ENCODE results near the gene DCAF11. TPM values are rescaled to one million over a fixed set of nuclear protein-coding genes. Genes with fewer than 3 reads are reported as not detected.

DCAF11 gene
- total RNA-seq, result 45.2 TPM

- DNase-seq, result peak; percentile 99
Measured at GRCh38 chr14:24114532-24115421, at the start of gene DCAF11, which contains the start of gene NRL. DCAF11 (plus strand) TSS chr14:24114777; CDS start chr14:24115595, 818 bp downstream. NRL (minus strand) TSS chr14:24114949; CDS start chr14:24082848, 32,101 bp downstream.

GRCh38 chr14:24064856-24065255, 49.7 kb upstream of the DCAF11 start:
- no peak for DNase-seq

- DNase-seq, result no peak
Measured at GRCh38 chr14:24065408-24065807, 49.2 kb upstream of the DCAF11 start.

- no peak for DNase-seq
Measured at GRCh38 chr14:24066496-24067132, 48.0 kb upstream of the DCAF11 start.

- DNase-seq, result no peak
Measured at GRCh38 chr14:24067133-24068082, 47.2 kb upstream of the DCAF11 start.

GRCh38 chr14:24068711-24069410, 45.7 kb upstream of the DCAF11 start:
- no peak for DNase-seq

GRCh38 chr14:24069411-24069735, 45.2 kb upstream of the DCAF11 start:
- DNase-seq, result no peak

- no peak for DNase-seq
Measured at GRCh38 chr14:24070285-24071143, 44.1 kb upstream of the DCAF11 start.

GRCh38 chr14:24071144-24071697, 43.4 kb upstream of the DCAF11 start, which contains the start of gene CPNE6:
CPNE6 (plus strand) TSS chr14:24071562; CDS start chr14:24072937, 1,375 bp downstream.
- no peak for DNase-seq

- no peak for DNase-seq
Measured at GRCh38 chr14:24071836-24072430, 42.6 kb upstream of the DCAF11 start.

- DNase-seq, result no peak
Measured at GRCh38 chr14:24072436-24072835, 42.1 kb upstream of the DCAF11 start.

- DNase-seq, result no peak
Measured at GRCh38 chr14:24072881-24073877, 41.4 kb upstream of the DCAF11 start.

GRCh38 chr14:24074625-24075484, 39.7 kb upstream of the DCAF11 start:
- DNase-seq, result no peak

GRCh38 chr14:24075485-24076301, 38.9 kb upstream of the DCAF11 start:
- no peak for DNase-seq

- no peak for DNase-seq
Measured at GRCh38 chr14:24076302-24076601, 38.3 kb upstream of the DCAF11 start.

GRCh38 chr14:24077086-24077485, 37.5 kb upstream of the DCAF11 start:
- no peak for DNase-seq

- DNase-seq, result no peak
Measured at GRCh38 chr14:24078146-24078545, 36.4 kb upstream of the DCAF11 start.

Measured in skin of body (tissue), 2 donors.